ENCODE data around the gene ORC5.

ORC5 gene

GRCh38 chr7:104231054-104232046 lies 23.5 kb upstream of the ORC5 start:
- peak; percentile 81 for FAIRE-seq
- TF ChIP-seq TAF1 (IDR thresholded peaks at IDR 0.05; ENCODE audit: low read depth, low read length) (no peak), POU2F2 (IDR thresholded peaks at IDR 0.05; ENCODE audit: low read depth, low read length) (no peak), POLR2A (IDR thresholded peaks at IDR 0.05; ENCODE audit: low read depth, low read length) (no peak), PAX5 (IDR thresholded peaks at IDR 0.05; ENCODE audit: insufficient read depth, low read length, severe bottlenecking) (no peak), SPI1 (IDR thresholded peaks at IDR 0.05; ENCODE audit: low read depth, low read length) (no peak), POLR2AphosphoS5 (IDR thresholded peaks at IDR 0.05; ENCODE audit: low read depth, low read length) (no peak)
- peak; percentile 45 for DNase-seq (ENCODE audit: insufficient read length, low spot score)

- TF ChIP-seq SPI1 (IDR thresholded peaks at IDR 0.05; ENCODE audit: low read depth, low read length) (no peak), POLR2A (IDR thresholded peaks at IDR 0.05; ENCODE audit: low read depth, low read length) (no peak), POLR2AphosphoS5 (IDR thresholded peaks at IDR 0.05; ENCODE audit: low read depth, low read length) (no peak), TAF1 (IDR thresholded peaks at IDR 0.05; ENCODE audit: low read depth, low read length) (no peak), PAX5 (IDR thresholded peaks at IDR 0.05; ENCODE audit: insufficient read depth, low read length, severe bottlenecking) (no peak), POU2F2 (IDR thresholded peaks at IDR 0.05; ENCODE audit: low read depth, low read length) (no peak)
- no peak for DNase-seq (ENCODE audit: insufficient read length, low spot score)
- FAIRE-seq = no peak
These were observed 22.8 kb upstream of the ORC5 start for GRCh38 chr7:104230606-104231005.

GRCh38 chr7:104228442-104228841 lies 20.6 kb upstream of the ORC5 start:
- FAIRE-seq (no peak), DNase-seq (ENCODE audit: insufficient read length, low spot score) (no peak)
- TF ChIP-seq TAF1 (IDR thresholded peaks at IDR 0.05; ENCODE audit: low read depth, low read length) = no peak
- TF ChIP-seq SPI1 (IDR thresholded peaks at IDR 0.05; ENCODE audit: low read depth, low read length) = no peak
- no peak for TF ChIP-seq PAX5 (IDR thresholded peaks at IDR 0.05; ENCODE audit: insufficient read depth, low read length, severe bottlenecking)
- no peak for TF ChIP-seq POLR2A (IDR thresholded peaks at IDR 0.05; ENCODE audit: low read depth, low read length)
- no peak for TF ChIP-seq POLR2AphosphoS5 (IDR thresholded peaks at IDR 0.05; ENCODE audit: low read depth, low read length)
- no peak for TF ChIP-seq POU2F2 (IDR thresholded peaks at IDR 0.05; ENCODE audit: low read depth, low read length)

GRCh38 chr7:104225451-104225850 lies 17.6 kb upstream of the ORC5 start:
- TF ChIP-seq POLR2AphosphoS5 (IDR thresholded peaks at IDR 0.05; ENCODE audit: low read depth, low read length) = no peak
- TF ChIP-seq POLR2A (IDR thresholded peaks at IDR 0.05; ENCODE audit: low read depth, low read length) = no peak
- DNase-seq (ENCODE audit: insufficient read length, low spot score) (no peak), FAIRE-seq (no peak)

- TF ChIP-seq POLR2AphosphoS5 (IDR thresholded peaks at IDR 0.05; ENCODE audit: low read depth, low read length) (no peak), POLR2A (IDR thresholded peaks at IDR 0.05; ENCODE audit: low read depth, low read length) (no peak), PAX5 (IDR thresholded peaks at IDR 0.05; ENCODE audit: insufficient read depth, low read length, severe bottlenecking) (no peak), TAF1 (IDR thresholded peaks at IDR 0.05; ENCODE audit: low read depth, low read length) (no peak), SPI1 (IDR thresholded peaks at IDR 0.05; ENCODE audit: low read depth, low read length) (no peak), POU2F2 (IDR thresholded peaks at IDR 0.05; ENCODE audit: low read depth, low read length) (no peak)
- DNase-seq (ENCODE audit: insufficient read length, low spot score) (no peak), FAIRE-seq (no peak)
These were observed 9.8 kb upstream of the ORC5 start for GRCh38 chr7:104217620-104218019.

GRCh38 chr7:104209063-104209462 lies 1.2 kb upstream of the ORC5 start:
- no peak for TF ChIP-seq POU2F2 (IDR thresholded peaks at IDR 0.05; ENCODE audit: low read depth, low read length)
- TF ChIP-seq PAX5 (IDR thresholded peaks at IDR 0.05; ENCODE audit: insufficient read depth, low read length, severe bottlenecking) = no peak

GRCh38 chr7:104208421-104208780 lies 588 bp upstream of the ORC5 start:
- TF ChIP-seq TAF1 (IDR thresholded peaks at IDR 0.05; ENCODE audit: low read depth, low read length) (no peak), POLR2A (IDR thresholded peaks at IDR 0.05; ENCODE audit: low read depth, low read length) (no peak), SPI1 (IDR thresholded peaks at IDR 0.05; ENCODE audit: low read depth, low read length) (no peak), POU2F2 (IDR thresholded peaks at IDR 0.05; ENCODE audit: low read depth, low read length) (no peak), POLR2AphosphoS5 (IDR thresholded peaks at IDR 0.05; ENCODE audit: low read depth, low read length) (no peak)
- DNase-seq (ENCODE audit: insufficient read length, low spot score) = no peak
- FAIRE-seq = no peak

More at GRCh38 chr7:104209063-104209462, 1.2 kb upstream of the ORC5 start:
- no peak for DNase-seq (ENCODE audit: insufficient read length, low spot score)
- no peak for FAIRE-seq

- FAIRE-seq = no peak
- TF ChIP-seq TAF1 (IDR thresholded peaks at IDR 0.05; ENCODE audit: low read depth, low read length) (no peak), POLR2AphosphoS5 (IDR thresholded peaks at IDR 0.05; ENCODE audit: low read depth, low read length) (no peak), POU2F2 (IDR thresholded peaks at IDR 0.05; ENCODE audit: low read depth, low read length) (no peak), SPI1 (IDR thresholded peaks at IDR 0.05; ENCODE audit: low read depth, low read length) (no peak), PAX5 (IDR thresholded peaks at IDR 0.05; ENCODE audit: insufficient read depth, low read length, severe bottlenecking) (no peak), POLR2A (IDR thresholded peaks at IDR 0.05; ENCODE audit: low read depth, low read length) (no peak)
- DNase-seq (ENCODE audit: insufficient read length, low spot score) = no peak
These were observed 474 bp downstream of the ORC5 start for GRCh38 chr7:104207348-104207730.

- no peak for DNase-seq (ENCODE audit: insufficient read length, low spot score)
- TF ChIP-seq POU2F2 (IDR thresholded peaks at IDR 0.05; ENCODE audit: low read depth, low read length) = no peak
- FAIRE-seq = peak; percentile 76
These were observed 972 bp downstream of the ORC5 start for GRCh38 chr7:104206841-104207240.

GRCh38 chr7:104198673-104199278 lies 9.0 kb downstream of the ORC5 start:
- DNase-seq (ENCODE audit: insufficient read length, low spot score) (no peak), FAIRE-seq (no peak)
- TF ChIP-seq POU2F2 (IDR thresholded peaks at IDR 0.05; ENCODE audit: low read depth, low read length) = no peak
- no peak for TF ChIP-seq POLR2AphosphoS5 (IDR thresholded peaks at IDR 0.05; ENCODE audit: low read depth, low read length)
- TF ChIP-seq POLR2A (IDR thresholded peaks at IDR 0.05; ENCODE audit: low read depth, low read length) = no peak
